ENCODE measurements around the gene GINS1.

The GINS1 gene

GRCh38 chr20:25382704-25383370 lies 24.6 kb upstream of the GINS1 start:
- Histone ChIP-seq H3K27me3 (ENCODE audit: insufficient read depth, low read depth, severe bottlenecking) (no peaks in the 10 kb centered on the region), H3K36me3 (peaks cover 15% of the 10 kb centered on the region), H3K9me3 (ENCODE audit: severe bottlenecking) (no peaks in the 10 kb centered on the region), H3K27ac (no peak overlapping the region), H3K4me3 (ENCODE audit: low read depth, low read length) (no peak overlapping the region)
- TF ChIP-seq CTCF (IDR thresholded peaks at IDR 0.05; ENCODE audit: low read depth, low read length): no peak
- DNase-seq: no peak

- TF ChIP-seq CTCF (IDR thresholded peaks at IDR 0.05; ENCODE audit: low read depth, low read length): no peak
- Histone ChIP-seq H3K36me3 (peaks cover 4% of the 10 kb centered on the region), H3K27ac (peak overlapping the region; percentile 83), H3K9me3 (ENCODE audit: severe bottlenecking) (no peaks in the 10 kb centered on the region), H3K27me3 (ENCODE audit: insufficient read depth, low read depth, severe bottlenecking) (no peaks in the 10 kb centered on the region), H3K4me3 (ENCODE audit: low read depth, low read length) (peak overlapping the region; percentile 84)
- DNase-seq: no peak
Observed at GRCh38 chr20:25389401-25389857, 18.0 kb upstream of the GINS1 start.

- Histone ChIP-seq H3K27ac (peak overlapping the region; percentile 83), H3K9me3 (ENCODE audit: severe bottlenecking) (no peaks in the 10 kb centered on the region), H3K27me3 (ENCODE audit: insufficient read depth, low read depth, severe bottlenecking) (no peaks in the 10 kb centered on the region), H3K4me3 (ENCODE audit: low read depth, low read length) (peak overlapping the region; percentile 84), H3K36me3 (peaks cover 4% of the 10 kb centered on the region)
- no peak for TF ChIP-seq CTCF (IDR thresholded peaks at IDR 0.05; ENCODE audit: low read depth, low read length)
- DNase-seq: peak; percentile 57
Observed at GRCh38 chr20:25389858-25390537, 17.5 kb upstream of the GINS1 start.

- TF ChIP-seq CTCF (IDR thresholded peaks at IDR 0.05; ENCODE audit: low read depth, low read length): 0 out of 2 replicates have a peak, but pooled peaks have one; percentile 0
- no peaks in the 10 kb centered on the region for H3K9me3 ChIP-seq (ENCODE audit: severe bottlenecking)
- peak; percentile 96 for DNase-seq
- H3K4me3 ChIP-seq (ENCODE audit: low read depth, low read length): peak within 1 kb of the TSS; percentile 84
- H3K27ac ChIP-seq: peak within 1 kb of the TSS; percentile 83
- H3K36me3 ChIP-seq: peaks cover 4% of the 10 kb centered on the region
- no peaks in the 10 kb centered on the region for H3K27me3 ChIP-seq (ENCODE audit: insufficient read depth, low read depth, severe bottlenecking)
Observed at GRCh38 chr20:25390538-25391528, 16.6 kb upstream of the GINS1 start, which contains the start of gene ABHD12. ABHD12 (minus strand) TSS chr20:25390835; CDS start chr20:25390703, 132 bp downstream.

- H3K4me3 ChIP-seq (ENCODE audit: low read depth, low read length): no peak overlapping the region
- H3K27ac ChIP-seq: no peak overlapping the region
- no peak for DNase-seq
- no peak for TF ChIP-seq CTCF (IDR thresholded peaks at IDR 0.05; ENCODE audit: low read depth, low read length)
- H3K27me3 ChIP-seq (ENCODE audit: insufficient read depth, low read depth, severe bottlenecking): no peaks in the 10 kb centered on the region
- H3K9me3 ChIP-seq (ENCODE audit: severe bottlenecking): no peaks in the 10 kb centered on the region
- H3K36me3 ChIP-seq: no peaks in the 10 kb centered on the region
Observed at GRCh38 chr20:25394276-25394675, 13.2 kb upstream of the GINS1 start.

Measured in WERI-Rb-1 (cell line).